Lung (tissue), 12 donors: ENCODE data around the gene ATAD3B. TPM values are rescaled to one million over a fixed set of nuclear protein-coding genes. Genes with fewer than 3 reads are reported as not detected.

Experiments used
- ATAC-seq: fragments of 200-7000 bp; cut with Tn5 transposase; one replicate; pipeline ENCODE4 v1.9.1; 2020; ENCODE audit warnings: moderate number of reproducible peaks; ENCODE audit not compliant: insufficient read depth, low FRiP score
- DNase-seq, 3 donors: peaks; one replicate each; pipeline ENCODE4 v3.0.0-alpha.2; 2013 to 2017
- H3K27ac ChIP-seq, 2 donors: one replicate each; pipeline ENCODE4 v1.5.1; 2013; ENCODE audit warnings: mild to moderate bottlenecking in 2 of 2, moderate library complexity in 2 of 2, control low read depth in 1 of 2, inconsistent platforms in 1 of 2, low read depth in 1 of 2, low read length in 1 of 2
- H3K27me3 ChIP-seq, 3 donors: one replicate each; pipeline ENCODE4 v1.5.1; 2013; ENCODE audit warnings: low read length in 2 of 3; ENCODE audit not compliant: control insufficient read depth in 3 of 3, insufficient read depth in 3 of 3
- H3K36me3 ChIP-seq, 4 donors: one replicate each; pipeline ENCODE4 v1.5.1; 2013; ENCODE audit warnings: low read length in 4 of 4, mild to moderate bottlenecking in 1 of 4, moderate library complexity in 1 of 4; ENCODE audit not compliant: control insufficient read depth in 4 of 4, insufficient read depth in 4 of 4
- H3K4me1 ChIP-seq, 5 donors: one replicate each; pipeline ENCODE4 v1.5.1; 2013; ENCODE audit warnings: low read length in 5 of 5, mild to moderate bottlenecking in 2 of 5, moderate library complexity in 1 of 5; ENCODE audit not compliant: control insufficient read depth in 5 of 5, insufficient read depth in 5 of 5
- H3K4me3 ChIP-seq: one replicate; pipeline ENCODE4 v1.5.1; 2013; ENCODE audit warnings: mild to moderate bottlenecking, control low read depth, moderate library complexity
- H3K9ac ChIP-seq, 2 donors: one replicate each; pipeline ENCODE4 v1.5.1; 2013; ENCODE audit warnings: low read length in 2 of 2, control low read depth in 1 of 2; ENCODE audit not compliant: insufficient read depth in 1 of 2
- H3K9me3 ChIP-seq, 4 donors: one replicate each; pipeline ENCODE4 v1.5.1; 2013; ENCODE audit warnings: low read length in 3 of 4, mild to moderate bottlenecking in 1 of 4, moderate library complexity in 1 of 4; ENCODE audit not compliant: control insufficient read depth in 4 of 4, insufficient read depth in 3 of 4
- CTCF ChIP-seq: IDR thresholded peaks from 2 replicates; pipeline ENCODE4 v1.5.1; 2012; ENCODE audit warnings: mild to moderate bottlenecking; ENCODE audit errors: control extremely low read depth, extremely low read depth
- WGBS, 2 donors: extraction: QIAGEN DNeasy Blood & Tissue Kit; methylation state at CpG; one replicate each; pipeline ENCODE4 v1.1.7; 2013; 5-methylcytosine and 5-hydroxymethylcytosine counted together
- polyA plus RNA-seq, 2 donors: library from polyadenylated mRNA; stranded (reverse); fragments of 200-250 nt; gene quantifications; one replicate each; pipeline ENCODE4 v1.2.1, GENCODE V29; 2013
- total RNA-seq, 2 donors: library from RNA; depleted of rRNA in 1 of 2; stranded (reverse); fragments of >200 nt in 1 of 2; gene quantifications; one replicate each; pipeline ENCODE4 v1.2.1, GENCODE V29; 2014 to 2021
- donor health status: control.
- donor health status: control.
- donor health status: Bipolar disorder and iron deficiency.
- donor health status: healthy.
- donor health status: DM: yes; HTN: yes; CAD: no.

The ATAD3B gene
- total and polyA plus RNA-seq, 4 donors, result 21.6 to 39.0 (median 28.0) TPM

DNA sequence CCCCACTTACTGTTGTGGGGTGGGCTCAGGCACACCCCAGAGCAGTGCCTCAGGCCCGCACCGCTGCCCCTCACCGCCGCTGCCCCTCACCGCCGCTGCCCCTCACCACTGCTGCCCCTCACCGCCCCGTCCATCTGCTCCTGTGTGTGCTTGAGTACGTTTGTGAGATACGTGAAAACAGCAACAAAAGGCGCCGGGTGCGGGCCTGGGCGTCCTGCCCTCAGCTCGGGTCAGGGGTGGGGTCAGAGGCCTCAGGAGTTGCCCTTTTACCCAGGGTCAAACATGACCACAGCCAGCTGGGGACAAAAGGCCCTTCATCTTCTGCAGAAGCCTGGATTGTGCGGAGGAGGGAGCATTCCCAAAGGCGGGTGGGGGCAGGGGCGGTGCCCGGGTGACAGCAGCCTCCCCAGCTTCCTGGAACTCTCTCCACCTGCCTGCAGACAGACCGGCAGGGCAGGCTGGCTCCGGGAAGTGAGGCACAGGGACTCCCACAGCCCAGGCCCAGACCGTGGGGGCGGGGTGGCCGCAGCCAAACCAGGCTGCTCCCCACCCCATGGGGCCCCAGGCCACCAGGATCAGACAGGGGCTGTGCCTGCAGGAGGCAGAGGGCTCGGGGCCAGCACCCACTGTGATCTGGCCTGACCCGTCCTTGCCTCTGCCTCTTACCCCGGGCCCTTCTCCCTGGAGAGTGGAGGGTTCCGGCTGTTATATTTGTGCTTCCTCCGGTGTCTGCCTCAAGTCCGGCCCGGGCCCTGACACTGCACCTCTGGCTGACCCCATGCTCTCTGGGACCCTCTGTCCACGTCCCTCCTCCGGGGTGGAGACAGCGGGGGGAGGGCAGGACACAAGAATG, 38.4 kb upstream of the ATAD3B start:
- H3K9me3 ChIP-seq, result no peaks in the 10 kb centered on the region
- peak overlapping the region; percentile 79 to 84 for H3K27ac ChIP-seq
- H3K27me3 ChIP-seq, result no peaks in the 10 kb centered on the region
- peak; percentile 63 to 78 (median 75) for DNase-seq
- H3K4me3 ChIP-seq, result no peak overlapping the region
- H3K9ac ChIP-seq, result no peak overlapping the region
- no peak for TF ChIP-seq CTCF
- ATAC-seq, result peak; percentile 59
- 42 to 53% methylated on average over 34 of the region's 34 CpGs for WGBS, 2 donors
- H3K4me1 ChIP-seq, result peaks cover 0 to 72% (median 52%) of the 10 kb centered on the region in 5 donors
- no peaks in the 10 kb centered on the region for H3K36me3 ChIP-seq

DNA sequence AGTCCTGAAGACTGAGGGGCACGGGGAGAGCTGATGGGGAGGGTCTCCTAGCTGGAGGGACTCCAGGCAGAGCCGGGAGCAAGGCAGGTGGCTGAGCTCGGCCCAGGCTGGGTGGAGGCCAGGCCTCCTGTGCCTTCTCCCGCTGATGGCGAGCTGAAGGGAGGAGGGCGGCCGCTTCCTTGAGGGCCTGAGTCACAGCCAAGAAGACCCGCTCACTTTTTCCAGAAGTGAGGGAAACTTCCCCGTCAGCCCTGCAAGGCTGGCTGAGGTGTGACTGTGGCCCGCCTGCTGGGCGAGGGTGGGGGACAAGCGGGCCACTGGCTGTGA, 37.8 kb upstream of the ATAD3B start:
- peak; percentile 70 to 80 (median 72) for DNase-seq
- H3K4me1 ChIP-seq, result peaks cover 0 to 72% (median 50%) of the 10 kb centered on the region in 5 donors

DNA sequence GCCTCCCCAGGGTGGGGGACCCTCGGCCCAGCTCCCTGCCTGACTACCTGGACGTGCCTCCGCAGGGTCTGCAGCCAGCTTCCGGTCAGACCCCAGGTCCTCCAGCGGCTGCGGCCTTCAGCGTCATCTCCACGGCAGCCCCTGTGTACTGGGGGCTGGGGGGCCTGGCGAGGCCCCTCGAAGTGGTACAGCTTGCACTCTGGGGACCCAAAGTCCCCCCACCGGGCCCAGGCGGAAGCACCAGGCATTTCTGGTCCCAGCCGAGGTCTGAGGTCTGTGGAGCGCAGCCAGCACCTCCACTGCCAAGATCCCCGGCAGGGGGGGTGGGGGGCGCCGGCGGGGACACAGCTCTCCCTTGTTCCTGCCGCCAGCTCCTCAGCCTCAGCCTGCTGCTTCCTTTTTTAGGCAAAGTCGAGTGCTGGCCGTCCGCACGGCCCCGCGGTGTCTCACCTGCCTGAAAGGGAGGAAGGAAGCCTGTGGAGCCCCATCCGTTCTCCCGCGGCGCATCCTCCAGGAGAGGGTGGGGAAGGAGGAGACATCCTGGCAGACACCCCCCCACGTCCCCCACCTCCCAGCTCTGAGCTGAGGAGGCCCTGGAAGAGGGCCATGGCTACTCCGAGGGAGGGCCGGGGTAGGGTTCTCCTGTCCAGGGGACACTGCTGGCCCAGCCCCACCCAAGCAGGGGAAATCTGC, 37.3 kb upstream of the ATAD3B start:
- Histone ChIP-seq H3K27me3 (no peaks in the 10 kb centered on the region), H3K9ac (no peak overlapping the region), H3K4me1 (peaks cover 0 to 71% (median 50%) of the 10 kb centered on the region in 5 donors), H3K27ac (peak overlapping the region; percentile 79 to 84), H3K9me3 (no peaks in the 10 kb centered on the region), H3K36me3 (peaks cover 0 to 5% (median 0%) of the 10 kb centered on the region in 4 donors), H3K4me3 (no peak overlapping the region)
- DNase-seq, result peak; percentile 87 to 91 (median 89)
- no peak for ATAC-seq
- 3 to 6% methylated on average over 26 to 32 of the region's 32 CpGs for WGBS, 2 donors
- TF ChIP-seq CTCF, result no peak

More for the DNA sequence above, 37.8 kb upstream of the ATAD3B start:
- Histone ChIP-seq H3K4me3 (no peak overlapping the region), H3K36me3 (peaks cover 0 to under 1% (median 0%) of the 10 kb centered on the region in 4 donors), H3K27me3 (no peaks in the 10 kb centered on the region), H3K9ac (no peak overlapping the region), H3K27ac (peak overlapping the region; percentile 79 to 84), H3K9me3 (no peaks in the 10 kb centered on the region)
- WGBS, 2 donors, result 8 to 10% methylated on average over 12 of the region's 12 CpGs
- no peak for ATAC-seq
- no peak for TF ChIP-seq CTCF
